ENCODE results near the gene LDLRAP1.

The LDLRAP1 gene

GRCh38 chr1:25609921-25610320, 66.5 kb downstream of the LDLRAP1 start:
- TF ChIP-seq, protein P1, sequence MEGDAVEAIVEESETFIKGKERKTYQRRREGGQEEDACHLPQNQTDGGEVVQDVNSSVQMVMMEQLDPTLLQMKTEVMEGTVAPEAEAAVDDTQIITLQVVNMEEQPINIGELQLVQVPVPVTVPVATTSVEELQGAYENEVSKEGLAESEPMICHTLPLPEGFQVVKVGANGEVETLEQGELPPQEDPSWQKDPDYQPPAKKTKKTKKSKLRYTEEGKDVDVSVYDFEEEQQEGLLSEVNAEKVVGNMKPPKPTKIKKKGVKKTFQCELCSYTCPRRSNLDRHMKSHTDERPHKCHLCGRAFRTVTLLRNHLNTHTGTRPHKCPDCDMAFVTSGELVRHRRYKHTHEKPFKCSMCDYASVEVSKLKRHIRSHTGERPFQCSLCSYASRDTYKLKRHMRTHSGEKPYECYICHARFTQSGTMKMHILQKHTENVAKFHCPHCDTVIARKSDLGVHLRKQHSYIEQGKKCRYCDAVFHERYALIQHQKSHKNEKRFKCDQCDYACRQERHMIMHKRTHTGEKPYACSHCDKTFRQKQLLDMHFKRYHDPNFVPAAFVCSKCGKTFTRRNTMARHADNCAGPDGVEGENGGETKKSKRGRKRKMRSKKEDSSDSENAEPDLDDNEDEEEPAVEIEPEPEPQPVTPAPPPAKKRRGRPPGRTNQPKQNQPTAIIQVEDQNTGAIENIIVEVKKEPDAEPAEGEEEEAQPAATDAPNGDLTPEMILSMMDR (conservative IDR thresholded peaks at IDR 0.05): no peak
- H3K27ac ChIP-seq: peak overlapping the region; percentile 46

- TF ChIP-seq, protein P1 (conservative IDR thresholded peaks at IDR 0.05): peak; percentile 49; the same call in 1 of the 2 replicates
- H3K27ac ChIP-seq: peak overlapping the region; percentile 46
Observed at GRCh38 chr1:25610822-25611630, 67.6 kb downstream of the LDLRAP1 start.

DNA sequence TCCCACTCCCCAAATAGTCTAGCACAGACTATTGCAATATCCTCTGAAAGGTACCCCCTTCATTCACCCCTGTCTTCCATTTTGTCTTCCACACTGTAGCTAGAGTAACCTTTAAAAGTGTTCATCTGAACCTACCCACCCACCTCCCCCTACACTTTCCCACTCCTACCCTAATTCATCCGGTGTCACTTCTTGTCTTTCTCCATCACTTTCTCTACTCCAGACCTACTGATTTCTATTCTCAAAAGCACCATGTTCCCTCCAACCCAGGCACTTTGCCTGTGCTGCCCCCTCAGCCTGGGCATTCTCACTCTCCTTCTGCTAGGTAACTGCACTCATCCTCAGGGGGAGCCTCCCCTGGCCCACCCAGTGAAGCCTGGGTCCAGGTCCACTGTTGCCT, 68.4 kb downstream of the LDLRAP1 start:
- no peak overlapping the region for H3K27ac ChIP-seq
- TF ChIP-seq, protein P1 (conservative IDR thresholded peaks at IDR 0.05): no peak

- H3K27ac ChIP-seq: no peak overlapping the region
- TF ChIP-seq, protein P1 (conservative IDR thresholded peaks at IDR 0.05): no peak
Observed at GRCh38 chr1:25612421-25612820, 69.0 kb downstream of the LDLRAP1 start.

GRCh38 chr1:25613091-25613490, 69.7 kb downstream of the LDLRAP1 start:
- TF ChIP-seq, protein P1 (conservative IDR thresholded peaks at IDR 0.05): no peak
- no peak overlapping the region for H3K27ac ChIP-seq

GRCh38 chr1:25614501-25615171, 71.2 kb downstream of the LDLRAP1 start:
- H3K27ac ChIP-seq: peak overlapping the region; percentile 69; the same call in 1 of the 2 replicates
- TF ChIP-seq, protein P1 (conservative IDR thresholded peaks at IDR 0.05): no peak

DNA sequence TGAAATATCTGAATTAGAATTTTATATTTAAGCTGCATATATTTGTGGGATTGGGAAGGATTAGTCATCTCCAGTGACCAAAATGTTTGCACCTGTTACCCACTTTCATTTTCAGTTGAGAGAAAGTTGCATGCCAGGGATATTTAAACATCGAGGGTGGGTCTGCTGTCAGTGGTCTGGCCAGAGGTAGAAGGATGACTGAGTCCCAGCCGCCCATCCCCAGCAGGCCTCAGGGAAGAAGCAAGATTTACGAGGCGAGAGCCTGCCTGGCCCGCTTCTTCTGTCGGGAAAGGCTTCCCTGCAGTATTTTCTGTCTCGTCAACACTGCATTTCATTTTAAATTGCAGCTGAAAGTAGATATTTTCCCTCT, 71.8 kb downstream of the LDLRAP1 start:
- TF ChIP-seq, protein P1 (conservative IDR thresholded peaks at IDR 0.05): no peak
- peak overlapping the region; percentile 69; the same call in 1 of the 2 replicates for H3K27ac ChIP-seq

All from VCaP (cell line).